Hepatocyte (in vitro differentiated cells): ENCODE measurements around the gene IGFBPL1.
"Not testable (repeated sequence)": the region's sequence is repeated elsewhere in the genome, so short reads cannot be mapped to it uniquely, and the experiment has no call there.

Source experiments
- CTCF ChIP-seq: fragments of 200-600 bp; sonication (generic); IDR thresholded peaks from 2 replicates; pipeline ENCODE4 v1.5.1; 2016; ENCODE audit warnings: antibody characterized with exemption, mild to moderate bottlenecking; ENCODE audit not compliant: poor library complexity
- EZH2 ChIP-seq: fragments of 200-600 bp; sonication (generic); IDR thresholded peaks from 2 replicates; pipeline ENCODE4 v1.6.1; 2016; ENCODE audit warnings: antibody characterized with exemption, mild to moderate bottlenecking, borderline replicate concordance
- EZH2phosphoT487 ChIP-seq: fragments of 200-600 bp; sonication (generic); IDR thresholded peaks from one replicate; pipeline ENCODE4 v1.6.1; 2018; ENCODE audit warnings: antibody characterized with exemption, mild to moderate bottlenecking, low read depth, moderate library complexity; ENCODE audit not compliant: unreplicated experiment, severe bottlenecking

- not testable (repeated sequence) for TF ChIP-seq EZH2, CTCF, EZH2phosphoT487
Measured at GRCh38 chr9:38472583-38473249, 48.5 kb upstream of the IGFBPL1 start.
